ENCODE results near the gene ASCC1.

ASCC1 gene

GRCh38 chr10:72087969-72088888, 127.8 kb downstream of the ASCC1 start, which contains the start of gene SPOCK2:
TSS of gene SPOCK2 (minus strand) at chr10:72088551. CDS start at chr10:72088328, 223 bp downstream.
- in situ Hi-C loops (cut with MboI; ENCODE audit: low pct_unique_long_range_greater_than_20kb, low sequenced_read_pairs, unreplicated experiment): no loop called here
- TF ChIP-seq, protein P1, sequence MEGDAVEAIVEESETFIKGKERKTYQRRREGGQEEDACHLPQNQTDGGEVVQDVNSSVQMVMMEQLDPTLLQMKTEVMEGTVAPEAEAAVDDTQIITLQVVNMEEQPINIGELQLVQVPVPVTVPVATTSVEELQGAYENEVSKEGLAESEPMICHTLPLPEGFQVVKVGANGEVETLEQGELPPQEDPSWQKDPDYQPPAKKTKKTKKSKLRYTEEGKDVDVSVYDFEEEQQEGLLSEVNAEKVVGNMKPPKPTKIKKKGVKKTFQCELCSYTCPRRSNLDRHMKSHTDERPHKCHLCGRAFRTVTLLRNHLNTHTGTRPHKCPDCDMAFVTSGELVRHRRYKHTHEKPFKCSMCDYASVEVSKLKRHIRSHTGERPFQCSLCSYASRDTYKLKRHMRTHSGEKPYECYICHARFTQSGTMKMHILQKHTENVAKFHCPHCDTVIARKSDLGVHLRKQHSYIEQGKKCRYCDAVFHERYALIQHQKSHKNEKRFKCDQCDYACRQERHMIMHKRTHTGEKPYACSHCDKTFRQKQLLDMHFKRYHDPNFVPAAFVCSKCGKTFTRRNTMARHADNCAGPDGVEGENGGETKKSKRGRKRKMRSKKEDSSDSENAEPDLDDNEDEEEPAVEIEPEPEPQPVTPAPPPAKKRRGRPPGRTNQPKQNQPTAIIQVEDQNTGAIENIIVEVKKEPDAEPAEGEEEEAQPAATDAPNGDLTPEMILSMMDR (IDR thresholded peaks at IDR 0.05; ENCODE audit: extremely low read depth, insufficient read depth, missing control alignments): no peak
- peak; percentile 70 for DNase-seq (ENCODE audit: low spot score)

DNA sequence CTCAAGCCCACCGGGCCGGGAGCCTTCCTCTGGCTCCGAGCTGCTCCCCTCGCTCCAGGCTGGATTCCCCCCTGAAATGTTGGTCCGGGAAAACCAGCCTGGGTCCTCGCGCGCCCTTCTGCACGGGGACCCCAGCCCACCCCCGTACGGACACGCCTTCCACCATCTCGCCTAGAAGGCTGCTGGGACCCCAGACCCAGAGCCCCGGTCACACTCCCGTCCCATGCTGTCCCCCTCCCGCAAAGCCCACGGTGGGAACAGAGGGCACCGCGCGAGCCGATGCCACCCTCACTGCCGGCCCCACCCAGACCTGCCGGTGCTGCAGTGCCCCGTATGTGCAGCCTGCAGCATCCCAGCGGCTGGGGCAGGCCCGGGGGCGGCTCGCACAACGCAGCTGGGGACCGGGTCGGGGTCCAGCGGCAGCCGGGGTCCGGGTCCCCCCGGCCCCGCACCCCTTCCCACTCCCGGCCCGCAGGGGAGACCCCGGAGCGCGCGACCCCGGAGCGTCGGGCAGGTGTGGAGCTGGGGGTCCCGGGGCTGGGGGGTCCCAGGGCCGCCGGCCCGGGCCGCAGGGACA, 128.6 kb downstream of the ASCC1 start:
- TF ChIP-seq, protein P1 (IDR thresholded peaks at IDR 0.05; ENCODE audit: extremely low read depth, insufficient read depth, missing control alignments): no peak
- in situ Hi-C loops (cut with MboI; ENCODE audit: low pct_unique_long_range_greater_than_20kb, low sequenced_read_pairs, unreplicated experiment): no loop called here
- peak; percentile 67 for DNase-seq (ENCODE audit: low spot score)

- in situ Hi-C loops (cut with MboI; ENCODE audit: low pct_unique_long_range_greater_than_20kb, low sequenced_read_pairs, unreplicated experiment): no loop called here
- TF ChIP-seq, protein P1 (IDR thresholded peaks at IDR 0.05; ENCODE audit: extremely low read depth, insufficient read depth, missing control alignments): no peak
- peak; percentile 58 for DNase-seq (ENCODE audit: low spot score)
Measured at GRCh38 chr10:72086466-72087391, 129.3 kb downstream of the ASCC1 start.

GRCh38 chr10:72085864-72086465, 130.1 kb downstream of the ASCC1 start:
- peak; percentile 17 for DNase-seq (ENCODE audit: low spot score)
- in situ Hi-C loops (cut with MboI; ENCODE audit: low pct_unique_long_range_greater_than_20kb, low sequenced_read_pairs, unreplicated experiment): no loop called here
- TF ChIP-seq, protein P1 (IDR thresholded peaks at IDR 0.05; ENCODE audit: extremely low read depth, insufficient read depth, missing control alignments): no peak

GRCh38 chr10:72085166-72085565, 130.9 kb downstream of the ASCC1 start:
- TF ChIP-seq, protein P1 (IDR thresholded peaks at IDR 0.05; ENCODE audit: extremely low read depth, insufficient read depth, missing control alignments): no peak
- DNase-seq (ENCODE audit: low spot score): peak; percentile 15
- in situ Hi-C loops (cut with MboI; ENCODE audit: low pct_unique_long_range_greater_than_20kb, low sequenced_read_pairs, unreplicated experiment): no loop called here
